A673 (cell line): ENCODE results near the gene ELF5.

Experiments used
- CTCF ChIP-seq: fragments of 300-800, 200-600 bp; sonication (generic); conservative IDR thresholded peaks from 2 replicates; pipeline ENCODE4 v1.5.1; 2017; ENCODE audit warnings: low read depth, mild to moderate bottlenecking, antibody characterized with exemption, low read length, moderate library complexity, mixed read lengths
- EZH2 ChIP-seq: fragments of 200-600 bp; sonication (generic); IDR thresholded peaks from 2 replicates; pipeline ENCODE4 v1.6.1; 2017; ENCODE audit warnings: borderline replicate concordance, low read depth, mild to moderate bottlenecking, mixed read lengths, antibody characterized with exemption, low read length; ENCODE audit not compliant: poor library complexity, severe bottlenecking

DNA sequence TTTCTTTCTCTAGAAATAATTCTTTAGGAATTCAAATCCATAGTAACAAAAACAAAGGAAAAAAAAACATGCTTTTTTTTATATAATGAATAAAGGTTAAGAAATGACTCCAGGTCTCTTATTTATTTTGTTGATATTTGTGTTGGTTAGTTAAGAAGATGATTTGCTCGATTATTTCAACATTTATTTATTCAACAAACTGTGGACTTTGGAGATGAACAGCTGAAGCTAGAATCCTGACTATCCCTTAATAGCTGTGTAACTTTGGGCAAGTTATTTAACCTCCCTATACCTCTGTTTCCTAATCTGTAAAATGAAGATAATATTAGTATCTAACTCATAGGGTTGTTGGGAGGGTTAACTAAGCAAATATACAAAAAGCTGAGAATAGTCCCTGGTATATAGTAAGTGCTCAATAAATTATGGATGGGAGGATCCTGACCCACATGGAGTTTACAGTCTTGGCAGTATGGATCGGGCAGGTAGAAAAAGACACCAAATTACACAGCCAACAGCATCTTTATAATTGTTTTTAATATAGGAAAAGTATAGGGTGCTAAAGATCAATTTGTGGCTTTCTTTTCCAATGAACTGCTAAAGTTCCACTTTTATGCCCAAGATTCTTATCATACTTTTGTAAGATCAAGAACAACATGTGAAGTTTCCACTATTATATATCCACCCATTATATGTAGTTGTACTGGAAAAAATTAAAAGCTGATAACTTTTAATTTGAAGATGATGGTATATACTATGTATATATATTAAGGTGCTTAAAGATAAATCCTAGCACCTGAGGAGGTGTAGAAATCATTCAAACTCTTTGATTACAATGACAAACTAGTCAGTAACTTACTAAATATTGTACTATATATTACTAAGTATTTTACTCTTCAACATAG is 76.1 kb downstream of the ELF5 start:
- TF ChIP-seq CTCF: no peak
- TF ChIP-seq EZH2: no peak
